GM18858 (cell line): ENCODE results near the gene HDAC7.
A peak's percentile ranks its signal among the peaks of the same experiment; 100 is the strongest.

Experiments
- ATAC-seq: cut with Tn5 transposase; IDR thresholded peaks from one replicate; pipeline ENCODE4 v1.9.1; 2021; ENCODE audit not compliant: unreplicated experiment

The HDAC7 gene

DNA sequence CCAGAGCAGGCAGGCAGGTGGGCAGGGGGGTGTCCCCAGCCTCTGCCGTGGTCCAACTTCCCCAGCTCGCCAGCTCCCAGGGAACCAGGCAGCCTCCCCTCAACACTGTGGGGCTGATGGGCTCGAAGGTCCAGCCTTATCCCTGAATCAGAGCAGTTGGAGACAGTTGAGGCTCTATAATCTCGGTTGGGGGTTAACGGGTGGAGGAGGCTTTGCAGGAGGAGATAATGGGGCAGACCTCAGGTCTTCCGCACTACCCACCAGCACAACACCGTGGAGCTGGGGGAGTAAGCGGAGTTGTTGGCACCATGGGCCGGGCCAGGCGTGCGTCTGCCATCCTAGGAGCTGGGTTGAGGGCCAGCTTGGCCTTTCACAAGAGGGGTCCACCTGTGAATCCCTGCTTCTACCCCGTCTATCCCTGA, 13.9 kb upstream of the HDAC7 start:
- ATAC-seq, result no peak

DNA sequence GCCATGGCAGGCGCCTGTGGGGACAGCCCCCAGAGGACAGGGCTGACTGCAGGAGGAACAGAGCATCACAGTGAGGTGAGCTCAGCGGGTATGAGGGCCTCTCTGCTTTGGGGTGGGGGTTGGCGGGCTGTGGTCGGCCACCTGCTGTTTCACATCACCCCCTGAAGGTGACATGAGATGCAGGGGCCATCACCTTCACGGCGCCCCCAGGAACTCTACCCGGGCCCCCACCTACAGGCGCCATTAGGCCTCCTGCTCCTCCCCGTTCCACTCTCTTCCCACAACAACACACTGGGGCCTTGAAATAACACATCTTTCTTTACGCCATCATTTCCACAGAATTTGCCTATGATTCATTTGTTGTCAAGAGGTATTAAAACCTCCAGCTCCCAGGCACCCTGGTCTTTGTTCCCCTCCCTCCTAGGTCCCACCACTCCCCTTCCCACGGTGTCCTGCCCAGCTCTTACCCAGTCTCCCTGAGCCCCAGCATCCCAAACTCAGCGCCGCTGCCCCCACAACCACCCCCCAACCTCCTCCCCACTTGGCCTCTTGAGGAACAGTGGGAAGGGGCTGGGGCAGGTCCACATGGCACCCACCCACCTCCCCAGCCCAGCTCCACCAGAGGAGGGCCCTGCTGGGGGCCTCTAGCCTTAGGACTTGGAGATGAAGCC, 12.7 kb upstream of the HDAC7 start:
- peak; percentile 37 for ATAC-seq

DNA sequence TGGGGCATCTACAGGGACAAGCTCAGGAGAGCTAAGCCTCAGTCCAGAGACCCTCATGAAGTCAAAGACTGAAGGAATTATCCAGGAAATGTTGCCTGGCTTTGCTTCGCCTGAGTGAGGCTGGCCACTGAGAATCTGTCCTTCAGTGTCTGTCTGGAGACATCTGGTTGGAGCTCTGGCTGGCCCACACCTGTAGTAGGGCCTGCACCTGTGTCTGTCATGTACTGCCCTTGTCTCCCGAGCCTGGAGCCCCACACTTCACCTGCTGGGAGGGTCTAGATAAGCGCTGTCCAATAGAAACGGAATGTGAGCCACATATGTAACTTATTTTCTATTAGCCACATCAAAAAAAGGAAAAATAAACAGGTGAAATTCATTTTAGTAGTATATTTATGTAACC, 9.9 kb upstream of the HDAC7 start:
- no peak for ATAC-seq

DNA sequence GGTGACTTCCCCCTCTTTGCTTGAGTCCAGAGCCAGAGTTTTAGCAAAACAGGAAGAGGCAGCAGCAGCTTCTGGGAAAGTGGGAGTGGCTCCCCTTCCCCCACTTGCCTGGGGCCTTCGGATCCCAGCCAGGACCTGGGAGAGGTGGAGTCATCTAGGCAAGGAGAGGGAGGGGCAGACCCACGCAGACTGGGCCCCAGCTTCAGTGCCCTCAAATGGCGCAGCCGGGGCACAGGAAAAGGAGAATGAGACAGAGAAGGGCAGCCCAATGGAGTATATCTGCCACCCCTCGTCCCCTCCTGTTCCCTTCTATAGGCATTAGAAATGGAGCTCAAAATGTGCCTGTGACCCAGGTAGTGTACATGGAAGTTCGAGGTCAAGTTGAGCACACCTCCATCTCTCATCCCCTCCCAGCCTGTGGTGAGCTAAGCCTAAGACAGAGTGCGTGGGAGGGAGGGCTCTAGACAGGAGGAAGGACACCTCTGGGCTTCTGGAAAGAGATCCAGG, 9.3 kb upstream of the HDAC7 start:
- ATAC-seq, result no peak

DNA sequence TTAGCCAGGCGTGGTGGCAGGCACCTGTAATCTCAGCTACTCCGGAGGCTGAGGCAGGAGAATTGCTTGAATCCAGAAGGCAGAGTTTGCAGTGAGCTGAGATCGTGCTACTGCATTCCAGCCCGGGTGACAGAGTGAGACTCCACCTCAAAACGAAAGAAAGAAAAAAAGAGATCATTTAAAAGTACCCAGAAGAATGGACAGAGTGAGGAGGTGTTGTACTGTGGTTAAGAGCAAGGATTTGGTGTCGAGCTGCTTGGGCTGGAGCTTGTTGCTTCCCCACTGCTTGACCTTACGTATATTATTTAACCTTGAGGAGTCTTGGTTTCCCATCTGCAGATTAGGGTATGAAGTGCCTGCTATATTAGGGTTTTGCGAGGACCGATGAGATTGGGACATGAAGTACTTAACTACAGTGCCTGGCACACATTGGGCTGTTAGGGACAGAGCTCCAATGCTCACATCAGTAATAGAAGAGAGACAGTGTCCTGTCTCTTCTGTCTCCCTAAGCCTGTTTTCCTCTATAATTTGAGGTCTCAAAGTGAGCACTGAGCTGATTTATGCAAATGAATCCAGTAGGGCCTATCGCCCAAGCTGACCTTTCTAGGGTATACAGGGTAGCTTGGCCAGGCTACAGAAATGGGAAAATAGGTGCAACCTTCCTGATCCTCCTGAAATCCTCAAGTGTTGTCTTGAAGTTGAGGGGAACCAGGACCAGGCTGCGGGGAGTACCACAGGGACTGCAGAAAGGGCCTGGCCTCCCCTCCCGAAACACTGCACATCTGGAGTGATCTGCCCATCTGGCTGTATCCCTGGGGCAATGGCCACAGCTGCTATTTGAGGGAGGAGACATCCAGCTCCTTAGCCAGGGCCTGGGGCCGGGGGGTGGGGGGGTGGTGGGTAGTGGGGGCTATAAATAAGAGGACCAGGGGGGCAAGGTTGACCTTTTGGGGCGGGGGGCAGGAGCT, 8.6 kb upstream of the HDAC7 start:
- no peak for ATAC-seq

DNA sequence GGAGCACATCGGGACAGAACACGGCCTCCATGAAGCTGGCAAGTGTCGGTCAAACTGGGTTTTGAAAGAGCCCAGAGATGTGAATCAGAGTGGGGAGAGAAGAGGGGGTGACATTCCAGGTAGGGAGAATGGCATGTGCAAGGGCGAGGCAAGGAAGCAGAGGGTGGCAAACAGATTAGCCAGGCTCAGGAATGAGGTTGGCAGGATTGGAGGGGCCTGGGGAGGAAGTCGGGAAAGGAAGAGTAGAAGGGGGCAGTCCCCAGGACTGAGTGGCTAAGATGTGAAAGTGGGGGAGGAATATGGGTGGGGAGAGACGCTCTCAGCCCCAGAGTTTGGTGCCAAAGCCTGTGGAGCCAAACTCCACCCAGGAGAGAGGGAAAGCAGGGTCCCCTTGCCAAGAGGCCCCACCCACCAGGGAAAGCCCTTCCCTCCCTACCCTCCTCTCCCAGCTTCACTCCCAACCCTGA, 5.5 kb upstream of the HDAC7 start:
- ATAC-seq, result no peak

DNA sequence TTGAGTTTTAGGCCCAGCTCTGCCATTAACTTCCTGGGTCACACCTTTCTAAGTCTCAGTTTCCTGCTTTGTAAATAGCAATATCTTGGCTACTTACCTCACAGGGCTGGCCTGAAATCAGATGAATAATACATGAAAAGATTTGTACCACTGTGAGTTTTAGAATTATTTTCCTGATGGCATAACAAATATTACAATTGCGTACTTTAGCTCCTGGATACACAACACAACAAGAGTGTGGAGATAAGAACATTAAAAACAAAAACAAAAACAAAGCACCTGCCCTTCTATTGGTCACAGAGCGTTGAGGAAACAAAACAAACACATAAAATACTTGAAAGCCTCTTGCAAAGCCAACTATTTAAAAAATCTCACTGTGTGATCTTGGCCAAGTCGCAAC, 4.9 kb upstream of the HDAC7 start:
- no peak for ATAC-seq

DNA sequence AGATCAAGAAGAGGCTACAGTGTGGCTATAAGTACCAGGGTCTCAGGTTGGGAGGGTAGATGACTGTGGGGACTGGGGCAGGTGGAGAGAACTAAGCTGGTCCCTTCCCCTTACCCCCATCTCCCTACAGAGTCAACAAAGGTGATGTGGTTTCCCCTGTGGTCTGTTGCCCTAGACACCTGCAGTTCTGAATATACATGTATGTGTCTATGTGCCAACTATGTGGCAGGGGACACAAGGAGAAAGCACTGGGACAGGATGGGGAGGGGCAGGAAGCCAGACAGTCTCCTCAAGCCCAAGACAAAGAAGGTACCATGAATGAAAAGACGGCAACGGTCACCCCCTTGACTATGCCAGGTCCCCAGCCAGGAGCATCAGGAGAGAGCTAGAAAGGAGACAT, 4.5 kb upstream of the HDAC7 start:
- no peak for ATAC-seq

DNA sequence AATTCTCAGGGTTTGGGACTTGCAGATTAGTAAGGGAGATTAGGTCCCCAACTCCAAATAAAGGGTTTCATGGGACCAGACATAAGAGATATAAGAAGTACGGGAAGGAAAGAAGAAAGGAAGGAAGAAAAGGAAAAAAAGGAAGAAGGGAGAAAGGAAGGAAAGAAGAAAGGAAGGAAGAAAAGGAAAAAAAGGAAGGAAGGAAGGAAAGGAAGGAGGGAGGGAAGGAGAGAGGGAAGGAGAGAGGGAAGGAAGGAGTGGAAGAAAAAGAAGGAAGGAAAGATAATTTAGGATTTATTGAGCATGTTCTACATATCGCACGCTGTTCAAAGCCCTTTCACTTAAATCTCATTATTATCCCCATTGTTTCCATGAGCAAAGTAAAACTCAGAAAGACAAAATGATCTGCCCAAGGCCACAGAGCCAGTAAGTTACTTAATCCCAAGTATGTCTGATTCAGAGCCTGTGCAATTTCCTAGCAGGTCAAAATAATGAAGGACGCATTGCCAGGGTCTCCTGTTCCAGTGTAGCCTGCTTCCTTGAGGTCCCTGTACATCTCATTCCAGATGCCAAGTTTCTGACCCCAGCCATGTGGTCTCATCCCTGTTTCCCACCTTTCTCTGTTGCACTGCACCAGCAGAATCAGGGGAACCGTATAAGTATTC, 3.9 kb upstream of the HDAC7 start:
- no peak for ATAC-seq

DNA sequence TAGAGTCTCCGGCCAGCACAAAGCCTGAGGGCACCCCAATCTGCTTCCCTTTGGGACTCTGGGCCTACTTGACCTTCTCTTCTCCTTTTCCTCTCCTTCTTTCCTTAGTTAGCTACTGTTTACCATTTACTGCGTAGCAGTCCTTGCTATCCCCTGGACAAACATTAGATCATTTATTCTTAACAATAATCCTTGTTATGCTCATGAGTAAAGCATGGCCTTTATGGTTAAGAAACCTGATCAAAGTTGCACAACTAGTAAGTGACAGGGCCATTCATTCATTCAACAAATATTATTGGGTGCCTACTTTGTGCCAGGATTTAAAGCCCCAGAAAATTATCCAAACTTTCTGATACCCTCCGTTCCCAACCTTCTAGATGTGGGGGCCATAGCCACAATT, 3.2 kb upstream of the HDAC7 start:
- no peak for ATAC-seq

DNA sequence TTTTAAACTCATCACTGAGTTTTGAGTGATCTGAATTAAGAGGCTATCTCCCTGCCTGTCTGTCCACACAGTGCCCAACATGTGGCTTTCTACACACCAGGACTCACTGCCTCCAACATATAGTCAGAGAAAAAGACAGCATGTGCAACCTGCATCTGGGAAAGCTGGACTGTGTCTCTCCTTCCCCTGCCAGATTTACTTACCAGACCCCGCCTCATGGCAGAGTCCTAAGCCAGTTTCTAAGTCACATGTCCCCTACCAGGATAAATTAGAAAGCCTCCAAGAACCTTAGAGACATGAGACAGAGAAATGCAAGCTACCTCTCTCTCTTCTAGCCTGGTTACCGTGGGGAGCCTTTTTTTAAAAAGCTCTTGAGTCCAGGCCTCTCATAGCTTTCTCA, 2.7 kb upstream of the HDAC7 start:
- ATAC-seq, result no peak

DNA sequence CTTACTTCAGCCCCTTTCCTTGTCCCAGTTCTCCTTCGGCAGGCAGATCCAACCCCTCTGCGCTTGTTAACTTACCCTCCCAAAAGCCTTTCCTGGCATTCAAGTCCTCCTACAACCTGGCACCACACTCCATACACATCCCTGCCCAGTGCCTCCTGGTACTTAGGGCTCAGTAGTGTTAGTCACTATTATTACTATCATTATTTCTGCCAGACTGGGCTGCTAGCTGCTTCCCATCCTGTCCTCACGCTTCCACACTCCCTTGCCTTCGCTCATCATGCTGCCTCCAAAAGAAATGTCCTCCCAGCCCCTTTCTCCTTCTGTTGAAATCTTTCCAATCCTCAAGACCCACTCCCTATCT, 1.6 kb upstream of the HDAC7 start:
- no peak for ATAC-seq

DNA sequence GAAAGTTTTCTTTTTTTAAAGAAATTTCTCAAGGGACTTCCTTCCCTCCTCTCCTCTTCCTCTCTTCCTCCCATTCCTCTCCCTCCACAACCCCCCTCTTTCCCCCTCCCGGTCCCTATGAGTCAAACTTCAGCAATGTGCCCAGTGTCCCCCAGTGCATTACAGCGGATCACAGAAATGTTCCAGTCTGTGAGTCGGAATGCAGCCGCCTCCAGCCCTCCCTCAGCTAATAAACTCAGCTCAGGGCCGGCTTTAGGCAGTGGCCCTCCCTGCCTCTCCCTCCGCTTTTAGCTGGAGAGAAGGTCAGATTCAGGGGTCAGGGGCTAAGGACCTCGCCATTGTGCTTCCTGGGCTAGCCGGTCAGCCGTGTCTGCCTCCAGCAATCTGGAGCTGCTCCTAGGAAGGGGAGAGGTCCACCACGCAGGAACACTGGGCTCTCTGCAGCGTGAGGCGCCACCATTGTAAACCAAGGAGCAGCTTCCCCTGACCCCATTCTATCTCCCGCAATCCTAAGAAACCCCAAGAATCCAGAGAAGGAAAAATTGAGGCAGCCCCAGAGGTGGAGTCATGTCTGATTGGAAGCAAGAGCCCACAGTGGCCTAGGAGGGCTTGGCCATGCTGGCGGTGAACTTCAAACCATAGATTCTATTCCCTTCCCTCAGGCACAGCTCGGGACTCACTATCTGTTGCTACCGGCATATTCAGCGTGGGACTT, 1.1 kb upstream of the HDAC7 start:
- no peak for ATAC-seq

DNA sequence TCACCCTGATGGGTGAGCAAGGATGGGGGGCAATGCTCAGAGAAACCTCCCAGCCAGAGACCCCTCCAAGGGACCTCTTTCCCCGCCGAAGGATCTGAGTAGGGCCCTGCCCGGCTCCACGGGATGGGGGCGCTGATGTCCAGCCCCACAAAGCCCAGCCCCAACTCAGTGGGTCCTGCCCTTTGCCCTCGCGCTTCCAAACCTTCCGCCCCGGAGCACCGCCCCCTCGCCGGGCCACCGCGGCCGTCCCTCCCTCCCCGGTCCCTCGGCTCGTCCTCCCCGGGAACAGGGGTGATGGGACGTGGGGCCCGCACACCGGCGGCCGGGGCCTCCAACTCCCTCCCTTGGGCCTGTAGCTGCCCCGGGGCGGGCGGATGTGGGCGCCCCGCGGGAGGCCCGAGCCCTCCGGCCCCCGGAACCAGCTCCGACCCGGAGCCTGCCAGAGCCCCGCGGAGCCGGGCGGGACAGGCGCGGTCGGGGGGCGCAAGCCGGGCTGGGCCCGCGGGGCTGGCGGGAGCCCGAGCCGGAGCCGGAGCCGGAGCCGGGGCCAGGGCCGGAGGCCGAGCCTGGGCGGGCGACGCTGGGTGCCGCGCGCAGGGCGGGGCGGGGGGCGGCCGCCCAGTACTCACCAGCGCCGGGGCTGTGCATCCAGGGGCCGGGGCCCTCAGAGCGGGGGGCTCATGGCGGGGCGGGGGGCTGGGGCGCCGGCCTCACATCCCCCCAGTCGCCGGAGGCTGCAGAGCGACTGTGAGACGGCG, 386 bp downstream of the HDAC7 start:
- no peak for ATAC-seq

DNA sequence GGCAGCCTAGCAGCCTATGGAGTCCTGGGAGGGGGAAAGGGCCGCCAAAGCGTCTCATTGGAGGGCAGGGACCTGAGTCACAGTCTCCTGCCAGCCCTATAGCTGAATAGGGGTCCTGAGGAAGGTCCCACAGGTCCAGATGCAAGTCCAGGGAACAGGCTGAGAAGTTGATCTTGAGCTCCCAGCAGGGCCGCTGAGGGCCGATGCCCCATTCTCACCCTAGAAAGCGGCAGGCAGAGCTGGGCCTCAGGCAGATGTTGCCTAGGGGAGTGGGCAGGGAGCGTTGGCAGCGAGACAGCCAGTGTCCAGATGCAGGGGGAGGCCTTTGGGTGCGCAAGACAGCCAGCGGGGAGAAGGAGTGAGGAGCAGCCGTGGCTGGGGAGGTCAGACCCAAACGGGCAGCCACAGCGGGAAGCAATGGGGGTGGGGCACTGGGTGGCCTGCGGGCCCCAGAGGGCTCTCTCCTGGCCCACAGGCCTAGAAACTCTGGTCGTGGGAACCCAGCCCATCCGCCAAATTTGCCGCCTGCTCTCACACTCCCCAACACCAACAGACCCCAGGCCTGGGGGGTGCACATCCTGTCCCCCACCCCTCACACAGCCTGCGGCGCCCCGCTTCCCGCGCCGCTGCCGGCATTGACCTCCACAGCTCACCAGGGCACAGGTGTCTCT, 1.1 kb downstream of the HDAC7 start:
- no peak for ATAC-seq

DNA sequence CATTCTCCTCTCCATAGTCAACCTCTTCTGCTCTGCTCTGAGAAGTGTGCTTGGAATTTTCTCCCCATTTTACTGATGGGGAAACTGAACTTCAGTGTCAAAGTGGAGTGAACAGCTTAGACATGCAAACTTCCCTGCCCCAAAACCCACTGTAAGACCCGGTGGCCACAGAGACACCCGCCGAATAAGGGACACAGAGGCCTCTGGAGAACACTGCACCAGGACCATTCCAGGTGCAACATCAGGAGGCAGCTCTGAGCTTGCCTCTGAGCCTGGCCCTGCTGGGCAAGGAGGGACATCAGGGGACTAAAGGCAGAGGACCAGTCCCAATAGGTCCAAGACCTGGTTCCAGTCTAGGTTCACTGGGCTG, 1.7 kb downstream of the HDAC7 start:
- ATAC-seq, result no peak

DNA sequence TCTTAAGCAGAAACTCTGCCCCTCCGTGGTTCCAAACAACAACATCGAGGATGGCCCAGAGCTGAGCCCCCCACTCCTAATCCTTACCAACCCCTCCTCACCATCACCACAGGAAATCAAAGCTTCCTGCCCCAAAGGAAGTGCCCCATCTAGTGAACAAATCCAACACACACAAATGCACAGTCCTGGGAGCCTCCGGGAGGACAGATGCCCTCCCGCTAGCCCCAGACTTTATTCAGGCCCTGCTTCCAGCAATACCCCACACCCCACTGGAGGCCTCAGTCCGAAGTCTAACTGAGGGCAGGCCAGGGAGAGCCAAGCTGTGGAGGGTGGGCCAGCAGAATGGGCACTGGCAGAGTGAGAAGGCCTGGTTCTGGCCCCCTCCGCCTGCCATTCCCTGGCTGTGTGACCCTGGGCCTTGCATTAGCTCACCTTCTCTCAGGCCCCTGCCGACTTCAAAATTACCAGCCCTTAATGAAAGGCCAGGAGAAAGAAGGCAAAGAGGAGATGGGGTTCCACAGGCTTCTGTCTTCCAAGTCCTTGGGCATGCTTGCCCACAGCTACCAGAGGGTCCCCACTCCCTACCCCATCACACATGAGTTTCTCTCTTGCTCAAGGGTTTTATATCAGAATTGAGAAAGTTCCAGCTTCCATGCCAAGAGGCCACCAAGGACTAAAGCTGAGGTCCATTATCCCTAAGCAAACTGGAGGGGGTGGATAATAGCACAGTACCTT, 2.3 kb downstream of the HDAC7 start:
- no peak for ATAC-seq

DNA sequence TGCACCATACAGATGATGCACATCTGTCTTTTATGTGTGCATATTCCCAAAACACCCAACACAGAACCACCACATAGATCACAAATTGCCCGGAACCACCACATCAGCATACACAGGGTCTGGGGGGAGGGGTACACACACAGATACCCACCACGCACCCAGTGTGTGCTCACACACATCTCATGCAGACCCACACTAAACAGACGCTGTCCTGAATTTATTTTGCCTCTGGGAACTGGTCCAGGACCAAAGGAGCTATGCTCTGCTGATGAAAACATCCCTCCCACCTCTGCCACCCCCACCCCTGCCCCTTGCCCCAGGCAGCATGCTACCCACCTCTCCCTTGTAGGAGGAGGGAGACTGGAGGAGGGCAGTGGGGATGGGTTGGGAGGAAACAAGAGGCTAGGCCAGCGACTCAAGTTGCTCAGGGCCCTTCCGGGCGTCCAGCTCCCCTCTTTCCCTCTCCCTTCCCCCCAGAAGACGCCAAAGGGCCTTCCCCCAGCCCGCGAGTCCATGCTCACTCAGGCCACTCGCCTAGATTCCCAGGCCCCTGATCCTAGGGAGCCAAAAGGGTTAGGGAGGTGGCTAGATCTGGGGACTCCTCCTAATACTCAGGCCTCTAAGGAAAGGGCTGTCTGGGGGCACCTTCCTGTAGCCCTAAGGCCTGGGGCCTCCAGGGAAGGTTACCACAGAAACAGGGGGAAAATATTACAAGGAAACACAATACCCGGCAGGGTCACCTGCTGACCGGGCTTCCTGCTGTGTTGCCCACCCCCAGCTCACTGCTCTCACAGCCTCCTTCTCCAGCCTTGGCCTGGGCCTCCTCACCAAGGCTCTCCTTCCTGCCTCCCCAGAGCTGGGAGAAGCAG, 3.1 kb downstream of the HDAC7 start:
- no peak for ATAC-seq
